Sigmoid colon (tissue), 7 donors: ENCODE results near the gene ENOX2. TPM values are rescaled to one million over a fixed set of nuclear protein-coding genes. Genes with fewer than 3 reads are reported as not detected.

Experiments
- DNase-seq: peaks from one replicate; pipeline ENCODE4 v3.0.0-alpha.2; 2019
- H3K27ac ChIP-seq, 4 donors: fragments of 200-600 bp; sonication (generic); one replicate each; pipeline ENCODE4 v1.5.1; 2016 to 2019; ENCODE audit warnings: mild to moderate bottlenecking in 1 of 4
- H3K27me3 ChIP-seq, 3 donors: fragments of 200-600 bp; sonication (generic); one replicate each; pipeline ENCODE4 v1.5.1; 2019; ENCODE audit warnings: mild to moderate bottlenecking in 1 of 3
- H3K36me3 ChIP-seq, 4 donors: fragments of 200-600 bp; sonication (generic); one replicate each; pipeline ENCODE4 v1.5.1; 2016 to 2019
- H3K4me1 ChIP-seq, 4 donors: fragments of 200-600 bp; sonication (generic); one replicate each; pipeline ENCODE4 v1.5.1; 2017 to 2019
- H3K4me3 ChIP-seq, 4 donors: fragments of 200-600 bp; sonication (generic); one replicate each; pipeline ENCODE4 v1.5.1; 2017 to 2019; ENCODE audit warnings: mild to moderate bottlenecking in 2 of 4, moderate library complexity in 1 of 4
- H3K9me3 ChIP-seq, 4 donors: fragments of 200-600 bp in 3 of 4; sonication (generic) in 3 of 4; one replicate each; pipeline versions ENCODE4 v1.5.1 to v1.6.1; 2013 to 2019
- EP300 ChIP-seq, 4 donors: sonication (generic); formaldehyde crosslinking; IDR thresholded peaks; one replicate each; pipeline ENCODE4 v1.6.1; 2017; ENCODE audit warnings: antibody characterized with exemption in 4 of 4
- POLR2A ChIP-seq, 2 donors: fragments of 450-650 bp; IDR thresholded peaks; one replicate each; pipeline ENCODE4 v1.6.1; 2016; ENCODE audit warnings: antibody characterized with exemption in 2 of 2, mild to moderate bottlenecking in 2 of 2, moderate library complexity in 2 of 2
- POLR2AphosphoS5 ChIP-seq, 4 donors: sonication (generic); formaldehyde crosslinking; IDR thresholded peaks; one replicate each; pipeline ENCODE4 v1.6.1; 2017; ENCODE audit warnings: antibody characterized with exemption in 4 of 4
- WGBS, 2 donors: extraction: QIAGEN DNeasy Blood & Tissue Kit; methylation state at CpG; one replicate each; pipeline ENCODE4 v1.1.7; 2013; 5-methylcytosine and 5-hydroxymethylcytosine counted together
- intact Hi-C: fragments of 100-400 bp; cut with DNase I; formaldehyde crosslinking; loops from one replicate; pipeline ENCODE4 v1.15.1; 2023
- polyA plus RNA-seq, 3 donors: library from polyadenylated mRNA; stranded (reverse); fragments of 200-250 nt; gene quantifications; one replicate each; pipeline ENCODE4 v1.2.3, GENCODE V29; 2013
- total RNA-seq, 4 donors: library from RNA; depleted of rRNA; stranded (reverse); fragments of >200 nt; gene quantifications; one replicate each; pipeline ENCODE4 v1.1.0, GENCODE V29; 2016
- TF ChIP-seq, protein P1 (sequence below), 4 experiments: fragments of 450-650 bp in 3 of 4; fragments of 200-600 bp in 1 of 4; IDR thresholded peaks; one replicate each; pipeline ENCODE4 v1.5.1; 2016 to 2019; ENCODE audit warnings: antibody characterized with exemption in 4 of 4, mild to moderate bottlenecking in 3 of 4, moderate library complexity in 2 of 4
- donor health status: healthy with polysubstance abuse.
- donor health status: Bipolar disorder and iron deficiency.
- donor health status: healthy.

ENOX2 gene
- total and polyA plus RNA-seq, 7 donors, result 2.4 to 28.9 (median 18.8) TPM

- Histone ChIP-seq H3K27ac (no peak overlapping the region), H3K9me3 (no peaks in the 10 kb centered on the region), H3K4me1 (peaks cover 0 to 28% (median under 1%) of the 10 kb centered on the region in 4 donors), H3K27me3 (no peaks in the 10 kb centered on the region), H3K4me3 (no peak overlapping the region), H3K36me3 (no peaks in the 10 kb centered on the region)
- no peak for TF ChIP-seq EP300 (IDR thresholded peaks at IDR 0.05)
- no peak for TF ChIP-seq POLR2AphosphoS5 (IDR thresholded peaks at IDR 0.05)
- TF ChIP-seq, protein P1, sequence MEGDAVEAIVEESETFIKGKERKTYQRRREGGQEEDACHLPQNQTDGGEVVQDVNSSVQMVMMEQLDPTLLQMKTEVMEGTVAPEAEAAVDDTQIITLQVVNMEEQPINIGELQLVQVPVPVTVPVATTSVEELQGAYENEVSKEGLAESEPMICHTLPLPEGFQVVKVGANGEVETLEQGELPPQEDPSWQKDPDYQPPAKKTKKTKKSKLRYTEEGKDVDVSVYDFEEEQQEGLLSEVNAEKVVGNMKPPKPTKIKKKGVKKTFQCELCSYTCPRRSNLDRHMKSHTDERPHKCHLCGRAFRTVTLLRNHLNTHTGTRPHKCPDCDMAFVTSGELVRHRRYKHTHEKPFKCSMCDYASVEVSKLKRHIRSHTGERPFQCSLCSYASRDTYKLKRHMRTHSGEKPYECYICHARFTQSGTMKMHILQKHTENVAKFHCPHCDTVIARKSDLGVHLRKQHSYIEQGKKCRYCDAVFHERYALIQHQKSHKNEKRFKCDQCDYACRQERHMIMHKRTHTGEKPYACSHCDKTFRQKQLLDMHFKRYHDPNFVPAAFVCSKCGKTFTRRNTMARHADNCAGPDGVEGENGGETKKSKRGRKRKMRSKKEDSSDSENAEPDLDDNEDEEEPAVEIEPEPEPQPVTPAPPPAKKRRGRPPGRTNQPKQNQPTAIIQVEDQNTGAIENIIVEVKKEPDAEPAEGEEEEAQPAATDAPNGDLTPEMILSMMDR (IDR thresholded peaks at IDR 0.05), result no peak
- TF ChIP-seq POLR2A (IDR thresholded peaks at IDR 0.05), result no peak
- WGBS, 2 donors, result 92 to 98% methylated on average over 2 of the region's 2 CpGs
- no peak for DNase-seq
- intact Hi-C loops, result no loop called here
These were observed 28.3 kb downstream of the ENOX2 start for GRCh38 chrX:130874751-130875150.

DNA sequence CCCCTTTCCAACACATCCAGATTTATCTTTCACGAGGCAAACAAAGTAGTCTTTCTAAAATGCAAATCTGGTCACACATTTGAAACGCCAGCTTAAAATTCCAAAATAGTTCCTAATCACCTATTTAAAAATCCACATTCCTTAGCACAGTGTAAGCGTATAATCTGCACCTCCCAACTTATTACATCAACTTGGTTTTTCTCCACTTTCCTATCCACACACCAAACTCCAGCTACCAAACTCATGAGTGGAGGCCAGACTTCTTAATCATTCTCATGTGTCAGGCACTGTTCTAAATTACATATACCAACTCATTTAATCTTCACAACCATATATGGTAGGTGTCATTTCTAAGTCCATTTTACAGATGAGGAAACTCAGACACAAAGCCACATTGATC is 33.8 kb downstream of the ENOX2 start:
- 96% methylated on average over 3 of the region's 3 CpGs for WGBS, 2 donors
- Histone ChIP-seq H3K4me3 (no peak overlapping the region), H3K9me3 (no peaks in the 10 kb centered on the region), H3K36me3 (no peaks in the 10 kb centered on the region), H3K4me1 (no peaks in the 10 kb centered on the region), H3K27me3 (no peaks in the 10 kb centered on the region), H3K27ac (no peak overlapping the region)
- TF ChIP-seq POLR2AphosphoS5 (IDR thresholded peaks at IDR 0.05), result no peak
- intact Hi-C loops, result no loop called here
- DNase-seq, result no peak

GRCh38 chrX:130861462-130861861 is 41.5 kb downstream of the ENOX2 start:
- H3K27ac ChIP-seq, result no peak overlapping the region
- no peak overlapping the region for H3K4me3 ChIP-seq
- no peaks in the 10 kb centered on the region for H3K27me3 ChIP-seq
- WGBS, 2 donors, result 95 to 97% methylated on average over 1 of the region's 1 CpG
- H3K36me3 ChIP-seq, result no peaks in the 10 kb centered on the region
- no peaks in the 10 kb centered on the region for H3K4me1 ChIP-seq
- intact Hi-C loops, result no loop called here
- DNase-seq, result no peak
- TF ChIP-seq EP300 (IDR thresholded peaks at IDR 0.05), result no peak
- TF ChIP-seq POLR2AphosphoS5 (IDR thresholded peaks at IDR 0.05), result no peak
- no peak for TF ChIP-seq POLR2A (IDR thresholded peaks at IDR 0.05)
- TF ChIP-seq, protein P1 (IDR thresholded peaks at IDR 0.05), result no peak
- no peaks in the 10 kb centered on the region for H3K9me3 ChIP-seq

- no peaks in the 10 kb centered on the region for H3K4me1 ChIP-seq
- TF ChIP-seq POLR2A (IDR thresholded peaks at IDR 0.05) (no peak), EP300 (IDR thresholded peaks at IDR 0.05) (no peak), POLR2AphosphoS5 (IDR thresholded peaks at IDR 0.05) (no peak)
- TF ChIP-seq, protein P1 (IDR thresholded peaks at IDR 0.05), result no peak
- no peak for DNase-seq
- no peak overlapping the region for H3K4me3 ChIP-seq
- H3K27ac ChIP-seq, result no peak overlapping the region
- WGBS, 2 donors, result 76 to 87% methylated on average over 1 of the region's 1 CpG
- no peaks in the 10 kb centered on the region for H3K36me3 ChIP-seq
- H3K9me3 ChIP-seq, result no peaks in the 10 kb centered on the region
- intact Hi-C loops, result no loop called here
- no peaks in the 10 kb centered on the region for H3K27me3 ChIP-seq
These were observed 45.8 kb downstream of the ENOX2 start for GRCh38 chrX:130857207-130857606.

- H3K27me3 ChIP-seq, result no peaks in the 10 kb centered on the region
- TF ChIP-seq, protein P1 (IDR thresholded peaks at IDR 0.05), result no peak
- TF ChIP-seq POLR2A (IDR thresholded peaks at IDR 0.05) (no peak), POLR2AphosphoS5 (IDR thresholded peaks at IDR 0.05) (no peak)
These were observed 51.4 kb downstream of the ENOX2 start for GRCh38 chrX:130851569-130851968.

More at GRCh38 chrX:130851569-130851968, 51.4 kb downstream of the ENOX2 start:
- 94% methylated on average over 3 of the region's 3 CpGs for WGBS, 2 donors
- no peaks in the 10 kb centered on the region for H3K4me1 ChIP-seq
- H3K27ac ChIP-seq, result no peak overlapping the region
- H3K9me3 ChIP-seq, result no peaks in the 10 kb centered on the region
- no peak overlapping the region for H3K4me3 ChIP-seq
- intact Hi-C loops, result no loop called here
- DNase-seq, result no peak
- H3K36me3 ChIP-seq, result no peaks in the 10 kb centered on the region
